Stimulated activated CD4-positive, alpha-beta T cell treated with anti-CD3 and anti-CD28 coated beads, Interleukin-4, amount 100 ng/mL, for 1 hour (primary cell): ENCODE results near the gene KRTAP10-8.
A peak's percentile ranks its signal among the peaks of the same experiment; 100 is the strongest.
"Not testable (repeated sequence)": the region's sequence is repeated elsewhere in the genome, so short reads cannot be mapped to it uniquely, and the experiment has no call there.

Experiments
- DNase-seq: peaks from one replicate; pipeline ENCODE4 v3.0.0-alpha.2; 2020

KRTAP10-8 gene

DNA sequence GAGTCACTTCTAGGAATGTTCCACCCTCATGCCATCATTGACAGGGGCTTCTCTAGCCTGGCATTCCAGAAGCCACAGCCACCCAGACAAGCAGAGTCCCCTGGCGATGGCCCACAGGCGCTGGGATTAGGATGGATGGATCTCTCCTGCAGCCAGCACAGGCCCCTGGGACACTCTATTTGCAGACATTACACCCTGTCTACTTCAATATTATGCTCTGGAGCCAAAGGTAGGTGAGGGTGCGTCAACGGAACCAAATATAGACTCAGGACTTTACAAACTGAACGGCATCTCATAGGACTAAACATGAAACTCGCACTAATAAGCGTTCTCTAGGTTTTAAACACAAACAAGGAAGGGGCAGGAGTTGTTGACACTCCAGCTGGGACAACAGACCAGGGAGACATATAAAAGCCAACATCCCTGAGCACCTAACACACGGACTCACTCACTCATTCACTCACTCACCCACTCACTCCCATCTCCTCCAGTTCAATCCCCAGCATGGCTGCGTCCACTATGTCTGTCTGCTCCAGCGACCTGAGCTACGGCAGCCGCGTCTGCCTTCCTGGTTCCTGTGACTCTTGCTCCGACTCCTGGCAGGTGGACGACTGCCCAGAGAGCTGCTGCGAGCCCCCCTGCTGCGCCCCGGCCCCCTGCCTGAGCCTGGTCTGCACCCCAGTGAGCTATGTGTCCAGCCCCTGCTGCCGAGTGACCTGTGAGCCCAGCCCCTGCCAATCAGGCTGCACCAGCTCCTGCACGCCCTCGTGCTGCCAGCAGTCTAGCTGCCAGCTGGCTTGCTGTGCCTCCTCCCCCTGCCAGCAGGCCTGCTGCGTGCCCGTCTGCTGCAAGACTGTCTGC, 11.5 kb upstream of the KRTAP10-8 start, which contains the start of gene KRTAP10-7:
TSS of gene KRTAP10-7 (plus strand) at position 480 of the 861 bp plus-strand sequence. CDS start at position 505, 25 bp downstream.
- not testable (repeated sequence) for DNase-seq

DNA sequence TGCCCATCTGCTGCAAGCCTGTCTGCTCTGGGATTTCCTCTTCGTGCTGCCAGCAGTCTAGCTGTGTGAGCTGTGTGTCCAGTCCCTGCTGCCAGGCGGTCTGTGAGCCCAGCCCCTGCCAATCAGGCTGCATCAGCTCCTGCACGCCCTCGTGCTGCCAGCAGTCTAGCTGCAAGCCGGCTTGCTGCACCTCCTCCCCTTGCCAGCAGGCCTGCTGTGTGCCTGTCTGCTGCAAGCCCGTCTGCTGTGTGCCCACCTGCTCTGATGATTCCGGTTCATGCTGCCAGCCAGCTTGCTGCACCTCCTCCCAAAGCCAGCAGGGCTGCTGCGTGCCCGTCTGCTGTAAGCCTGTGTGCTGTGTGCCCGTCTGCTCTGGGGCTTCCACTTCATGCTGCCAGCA, 10.8 kb upstream of the KRTAP10-8 start:
- DNase-seq, result not testable (repeated sequence)

DNA sequence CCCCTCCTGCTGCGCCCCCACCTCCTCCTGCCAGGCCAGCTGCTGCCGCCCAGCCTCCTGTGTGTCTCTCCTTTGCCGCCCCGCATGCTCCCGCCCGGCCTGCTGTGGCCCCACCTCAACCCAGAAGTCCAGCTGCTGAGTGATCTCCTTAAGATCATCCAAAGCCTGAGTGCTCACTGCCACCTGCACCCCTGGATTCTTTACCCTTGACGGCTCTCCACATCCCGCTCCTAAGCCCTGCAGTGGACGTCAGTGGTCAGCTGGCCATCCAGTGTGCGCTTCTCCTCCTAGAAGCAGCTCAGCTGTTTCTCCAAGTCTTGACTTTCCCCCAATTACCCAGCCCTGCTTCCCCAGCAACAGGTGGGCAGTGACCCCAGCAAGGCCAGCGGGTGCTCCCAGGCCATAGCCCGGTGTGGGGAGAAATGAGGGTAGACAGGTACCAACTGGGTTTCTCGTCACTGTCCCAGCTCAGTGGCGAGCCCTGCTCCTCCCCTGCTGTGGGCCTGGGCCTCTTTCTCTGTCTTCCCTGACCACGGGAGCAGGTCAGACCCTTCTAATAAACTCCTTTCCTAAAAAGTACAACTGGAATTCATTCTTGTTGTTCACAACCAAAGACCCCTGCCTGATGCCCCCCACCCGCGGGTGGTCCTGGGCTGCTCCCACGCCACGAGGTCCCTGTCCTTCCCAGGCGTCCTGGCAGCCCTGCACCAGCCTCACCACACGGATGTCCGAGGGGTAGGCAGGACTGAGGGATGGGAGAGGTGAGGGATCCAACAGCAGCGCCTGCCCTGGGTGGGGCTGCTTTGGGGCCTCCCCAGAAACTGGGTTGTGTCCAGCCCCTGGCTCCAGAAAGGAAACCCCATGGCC, 10.1 kb upstream of the KRTAP10-8 start:
- DNase-seq, result no peak

DNA sequence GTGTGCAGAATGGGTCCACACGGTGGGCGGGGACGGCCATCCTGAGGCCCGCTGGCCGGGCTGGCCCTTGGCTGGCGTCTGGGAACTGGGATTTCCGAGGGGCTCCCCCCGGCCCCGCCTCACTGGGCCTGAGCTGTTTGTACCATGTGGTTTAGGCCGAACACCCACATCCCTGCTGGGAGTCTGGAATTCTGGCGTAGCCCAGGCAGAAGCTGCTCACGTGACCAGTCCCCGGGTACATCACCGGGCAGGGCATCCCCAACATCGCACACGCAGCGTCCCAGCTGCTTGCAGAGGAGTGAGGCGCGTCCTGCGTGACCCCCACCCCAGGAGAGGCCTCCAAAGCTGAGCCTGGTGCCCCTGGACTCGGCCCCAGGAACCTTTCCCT, 9.4 kb upstream of the KRTAP10-8 start:
- DNase-seq, result no peak

DNA sequence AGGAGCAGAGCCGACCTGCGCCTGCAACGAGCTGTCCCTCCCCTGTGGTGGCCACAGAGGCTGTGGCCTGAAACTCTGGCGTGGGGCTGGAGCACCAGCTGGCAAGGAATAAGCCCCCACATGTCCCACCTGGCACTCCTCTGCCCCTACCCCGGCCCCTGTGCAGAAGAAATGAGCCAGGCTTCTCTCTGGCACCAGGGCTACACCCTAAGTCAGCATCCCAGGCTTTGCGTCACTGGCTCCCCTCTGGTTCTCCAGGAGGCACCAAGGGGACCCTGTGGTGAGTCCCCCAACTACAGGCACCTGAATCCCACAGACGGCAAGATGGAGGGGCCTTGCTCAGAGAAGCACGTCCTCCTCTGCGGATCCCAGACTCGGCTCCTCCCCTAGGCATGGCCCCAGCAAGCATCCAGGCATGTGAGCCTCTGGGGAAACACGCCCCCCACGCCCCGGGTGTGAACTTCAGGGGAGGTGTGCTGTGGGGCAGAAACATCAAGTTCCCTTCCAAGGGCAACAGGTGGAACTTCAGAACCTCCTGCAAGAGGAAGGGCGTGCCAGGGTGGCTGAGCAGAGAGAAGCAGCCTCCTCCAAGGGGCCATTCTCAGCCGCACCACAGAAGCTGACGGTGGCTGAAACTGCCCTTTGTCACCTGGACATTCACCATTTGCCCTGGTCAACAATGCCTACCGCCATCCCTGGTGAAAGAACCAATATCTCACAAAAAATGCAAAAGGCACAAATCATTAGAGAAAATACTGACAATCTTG, 8.6 kb upstream of the KRTAP10-8 start:
- no peak for DNase-seq

DNA sequence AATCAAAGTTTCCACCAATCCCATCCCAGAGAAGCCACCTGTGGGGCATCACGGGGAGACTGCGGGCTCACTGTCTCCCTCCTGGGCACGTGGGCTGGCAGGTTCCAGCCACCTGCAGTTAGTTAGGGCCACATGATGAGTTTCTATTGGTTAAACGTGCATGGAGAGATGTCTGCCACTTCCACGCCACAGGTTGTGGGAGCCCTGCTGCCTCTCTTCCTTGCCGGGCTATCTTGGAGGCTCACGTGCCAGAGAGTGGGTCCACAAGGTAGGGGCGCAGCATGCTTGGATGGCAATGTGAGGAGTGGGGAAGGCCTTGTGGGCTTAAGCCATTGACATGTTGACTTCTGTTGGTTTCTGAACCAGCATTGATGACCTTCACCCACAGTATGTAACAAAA, 8.0 kb upstream of the KRTAP10-8 start:
- no peak for DNase-seq

DNA sequence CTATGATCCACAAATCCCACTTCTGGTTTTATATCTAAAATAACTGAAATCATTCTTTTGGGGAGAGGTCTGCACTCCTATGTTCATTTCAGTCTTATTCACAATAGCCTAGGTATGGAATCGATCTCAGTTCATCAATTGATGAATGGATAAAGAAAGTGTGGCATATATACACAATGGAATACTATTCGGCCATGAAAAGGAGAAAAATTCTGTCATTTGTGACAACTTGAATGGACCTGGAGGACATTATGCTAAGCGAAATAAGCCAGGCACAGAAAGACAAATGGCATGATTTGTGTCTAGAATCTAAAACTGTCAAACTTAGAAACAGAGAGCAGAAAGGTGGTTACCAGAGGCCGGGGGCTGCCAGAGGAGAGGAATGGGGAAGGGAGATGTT, 5.4 kb upstream of the KRTAP10-8 start:
- DNase-seq, result no peak

DNA sequence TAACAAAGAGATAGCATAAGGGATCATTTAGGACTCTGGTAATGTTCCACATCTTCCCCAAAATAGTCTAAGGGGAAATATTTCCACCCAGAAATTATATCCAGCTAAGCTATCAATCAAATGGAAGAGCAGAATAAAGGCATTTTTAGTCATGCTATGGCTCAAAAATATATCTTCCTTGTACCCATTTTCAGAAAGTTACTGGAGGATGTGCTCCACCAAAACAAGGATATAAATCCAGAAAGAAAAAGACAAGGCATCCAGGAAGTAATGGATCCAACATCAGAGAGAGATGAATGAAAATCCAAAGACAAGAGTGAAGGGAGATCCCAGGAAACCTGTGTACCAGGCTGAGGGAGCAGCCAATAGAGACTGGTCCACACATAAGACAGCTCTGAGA, 2.7 kb upstream of the KRTAP10-8 start:
- no peak for DNase-seq

DNA sequence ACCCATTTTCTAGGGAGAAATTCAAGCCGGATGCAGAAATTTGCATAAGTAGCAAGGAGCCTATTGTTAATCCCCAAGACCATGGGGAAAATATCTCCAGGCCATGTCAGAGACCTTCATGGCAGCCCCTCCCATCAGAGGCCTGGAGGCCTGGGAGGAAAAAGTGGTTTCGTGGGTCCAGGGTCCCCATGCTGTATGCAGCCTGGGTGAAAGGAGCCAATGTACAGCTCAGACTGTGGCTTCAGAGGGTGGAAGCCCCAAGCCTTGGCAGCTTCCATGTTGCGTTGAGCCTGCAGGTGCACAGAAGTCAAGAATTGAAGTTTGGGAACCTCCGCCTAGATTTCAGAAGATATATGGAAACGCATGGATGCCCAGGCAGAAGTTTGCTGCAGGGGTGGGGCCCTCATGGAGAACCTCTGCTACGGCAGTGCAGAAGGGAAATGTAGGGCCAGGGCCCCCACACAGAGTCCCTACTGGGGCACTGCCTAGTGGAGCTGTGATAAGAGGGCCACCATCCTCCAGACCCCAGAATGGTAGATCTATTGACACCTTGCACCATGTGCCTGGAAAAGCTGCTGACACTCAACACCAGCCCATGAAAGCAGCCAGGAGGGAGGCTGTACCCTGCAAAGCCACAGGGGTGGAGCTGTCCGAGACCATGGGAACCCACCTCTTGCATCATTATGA, 1.6 kb upstream of the KRTAP10-8 start:
- DNase-seq, result not testable (repeated sequence)

DNA sequence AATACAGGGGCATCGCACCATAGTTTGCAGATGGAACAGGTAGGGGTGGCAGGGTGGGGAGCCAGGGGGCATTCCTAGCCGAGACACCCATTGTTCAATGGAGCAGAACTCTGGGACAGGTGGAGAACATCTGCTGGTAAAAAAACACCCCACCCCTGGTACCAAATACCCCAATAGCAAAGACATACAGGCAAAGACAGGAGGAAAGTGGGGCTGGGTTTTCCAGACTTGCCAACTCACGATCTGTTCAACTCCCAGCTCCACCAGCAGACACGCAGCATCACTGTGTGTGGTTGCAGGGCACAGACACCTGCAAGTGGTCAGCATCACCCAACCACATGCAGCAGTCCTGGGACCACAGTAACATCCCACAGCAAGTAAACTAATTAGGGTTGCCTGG, 328 bp upstream of the KRTAP10-8 start:
- DNase-seq, result no peak

DNA sequence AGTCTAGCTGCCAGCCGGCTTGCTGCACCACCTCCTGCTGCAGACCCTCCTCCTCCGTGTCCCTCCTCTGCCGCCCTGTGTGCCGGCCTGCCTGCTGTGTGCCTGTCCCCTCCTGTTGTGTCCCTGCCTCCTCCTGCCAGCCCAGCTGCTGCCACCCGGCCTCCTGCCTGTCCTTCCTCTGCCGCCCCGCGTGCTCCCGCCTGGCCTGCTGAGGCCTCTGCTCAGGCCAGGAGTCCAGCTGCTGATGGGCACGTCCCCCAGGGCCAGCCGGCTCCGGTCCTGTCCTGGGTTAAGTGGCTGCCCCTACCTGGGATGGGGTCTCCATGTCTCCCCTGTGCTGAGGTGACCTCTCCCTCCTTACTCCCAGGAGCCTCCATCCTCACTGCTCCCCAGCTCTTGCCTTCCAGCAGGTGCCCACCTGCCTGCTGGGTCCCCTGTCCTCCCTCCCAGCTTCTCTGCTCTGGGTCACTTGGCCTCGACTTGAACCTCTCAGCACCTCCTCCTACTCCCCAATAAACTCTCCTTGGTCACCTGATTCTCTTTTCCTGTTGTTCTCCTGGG, 870 bp downstream of the KRTAP10-8 start:
- no peak for DNase-seq

DNA sequence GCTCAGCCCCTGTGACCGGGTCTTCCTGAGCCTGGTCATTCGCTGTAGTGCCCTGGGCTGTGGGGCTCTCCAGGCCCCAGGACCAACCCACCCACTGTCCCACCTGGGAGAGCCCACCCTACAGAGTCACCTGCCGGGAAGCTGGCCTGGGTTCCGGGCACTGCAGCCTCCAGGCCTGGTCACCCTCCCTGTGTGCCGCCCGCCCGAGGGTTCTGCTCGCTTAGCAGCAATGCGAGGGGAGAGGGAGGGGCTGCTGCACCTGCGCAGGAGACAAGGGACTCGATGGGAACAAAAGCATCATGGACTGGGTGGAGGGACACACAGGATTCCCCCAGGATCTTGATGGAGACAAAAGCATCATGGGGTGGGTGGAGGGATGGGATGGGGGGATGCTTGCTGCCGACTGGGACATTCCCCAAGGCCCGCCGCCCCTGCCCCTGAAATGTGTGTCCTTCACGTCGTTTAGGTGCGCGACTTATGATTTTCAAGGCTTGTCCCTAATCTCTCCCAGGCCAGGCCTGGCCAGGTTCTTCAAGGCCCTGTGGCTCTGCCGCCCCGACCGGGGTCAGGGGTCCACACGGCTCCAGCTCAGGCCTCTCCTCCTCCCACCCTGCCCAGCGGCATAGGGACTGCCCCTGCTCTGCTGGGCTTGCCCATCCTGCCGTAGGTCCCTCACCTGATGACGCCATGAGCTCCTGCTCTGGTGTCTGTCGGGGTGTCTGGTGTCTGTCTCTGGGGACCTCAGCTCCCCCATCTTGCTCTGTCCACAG, 1.7 kb downstream of the KRTAP10-8 start:
- no peak for DNase-seq

DNA sequence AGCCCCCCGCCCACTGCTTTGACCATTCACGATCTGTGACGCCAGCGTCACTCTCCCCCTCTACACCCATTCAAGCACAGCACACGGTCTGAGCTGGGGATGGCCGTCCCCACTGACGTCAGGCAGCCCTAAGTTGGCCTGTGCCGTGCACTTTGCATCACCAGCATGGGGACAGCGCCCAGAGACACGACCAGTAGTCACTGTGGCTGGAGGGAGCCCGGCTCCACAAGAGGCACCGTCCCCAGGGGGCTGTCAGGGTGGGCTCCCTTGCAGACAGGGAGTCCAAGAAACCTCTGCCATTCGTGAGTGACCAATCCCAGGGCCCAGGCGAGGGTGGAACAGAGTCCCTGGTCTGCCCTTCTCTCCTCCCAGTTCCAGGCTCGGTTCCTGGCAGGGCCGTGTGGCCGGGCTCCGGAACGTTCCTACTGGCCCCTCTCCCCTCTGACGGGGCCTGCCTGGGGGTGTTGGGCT, 2.3 kb downstream of the KRTAP10-8 start:
- DNase-seq, result no peak

DNA sequence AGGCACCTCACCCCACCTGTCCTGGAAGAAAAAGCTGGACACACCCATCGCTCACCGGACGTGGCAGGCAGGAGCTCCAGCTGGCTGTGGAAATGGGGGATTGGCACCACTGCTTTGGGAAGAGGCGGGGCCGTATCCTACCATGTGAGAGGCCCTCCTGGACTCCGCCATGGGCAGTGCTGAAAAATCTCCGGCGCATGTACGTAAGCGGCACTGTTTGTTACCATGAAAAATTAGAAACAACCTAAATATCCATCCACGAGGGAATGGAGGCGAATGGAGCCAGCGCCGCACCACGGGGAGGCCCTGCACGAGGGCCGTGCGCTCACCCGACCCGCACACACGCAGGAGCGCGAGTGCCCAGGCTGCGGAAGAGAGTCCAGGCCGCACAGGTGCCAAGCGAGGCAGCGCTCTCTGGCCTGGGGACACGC, 3.1 kb downstream of the KRTAP10-8 start:
- DNase-seq, result no peak

DNA sequence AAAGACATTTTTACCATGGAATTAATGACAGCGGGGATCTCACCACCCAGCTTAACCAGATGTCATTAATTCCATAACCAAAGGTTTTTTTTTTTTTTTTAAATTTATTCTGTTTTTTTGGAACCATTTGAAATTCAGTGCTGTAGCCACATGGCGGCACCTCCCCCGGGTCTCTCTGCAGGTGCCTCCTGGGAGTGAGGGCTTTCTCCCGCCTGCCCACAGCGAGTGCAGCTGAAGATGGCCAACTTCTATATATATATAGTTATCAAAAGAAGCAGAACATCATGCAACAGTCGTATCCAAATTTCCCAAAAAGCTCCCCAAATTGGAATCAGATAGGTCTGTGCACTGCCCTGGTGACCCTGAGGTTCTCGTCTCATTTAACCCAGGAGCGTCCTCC, 3.6 kb downstream of the KRTAP10-8 start:
- DNase-seq, result no peak

DNA sequence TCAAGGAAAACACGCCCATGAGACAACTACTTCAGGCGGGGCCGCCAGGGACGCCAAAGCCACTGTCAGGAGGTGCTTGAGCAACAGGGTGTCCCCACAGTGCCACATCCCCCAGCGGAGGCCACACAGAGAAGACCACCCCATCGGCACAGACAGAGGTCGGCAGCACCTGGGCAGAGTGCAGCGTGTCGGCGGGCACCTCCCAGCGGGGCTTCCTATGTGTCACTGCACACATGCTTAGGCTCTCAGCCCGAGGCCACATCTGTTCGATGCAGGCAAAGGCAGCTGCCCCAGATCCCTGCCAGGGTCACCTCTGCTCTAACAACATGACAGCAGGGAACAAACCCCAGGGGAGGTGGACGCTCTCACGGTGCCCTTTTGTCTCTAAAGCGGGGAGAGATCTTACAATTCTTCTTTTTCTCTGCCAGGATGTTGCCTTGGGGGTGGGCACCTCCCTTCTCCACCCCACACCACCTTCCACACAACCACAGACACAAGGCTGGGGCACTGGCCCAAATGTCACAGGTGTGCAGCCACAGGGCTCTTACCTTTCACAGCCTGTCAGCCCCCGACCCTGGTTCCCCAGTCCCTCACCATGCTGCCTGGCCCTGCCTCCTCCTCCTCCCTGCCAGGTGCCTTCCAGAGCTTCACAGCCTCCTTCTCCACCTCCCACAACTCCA, 4.2 kb downstream of the KRTAP10-8 start:
- DNase-seq, result no peak

DNA sequence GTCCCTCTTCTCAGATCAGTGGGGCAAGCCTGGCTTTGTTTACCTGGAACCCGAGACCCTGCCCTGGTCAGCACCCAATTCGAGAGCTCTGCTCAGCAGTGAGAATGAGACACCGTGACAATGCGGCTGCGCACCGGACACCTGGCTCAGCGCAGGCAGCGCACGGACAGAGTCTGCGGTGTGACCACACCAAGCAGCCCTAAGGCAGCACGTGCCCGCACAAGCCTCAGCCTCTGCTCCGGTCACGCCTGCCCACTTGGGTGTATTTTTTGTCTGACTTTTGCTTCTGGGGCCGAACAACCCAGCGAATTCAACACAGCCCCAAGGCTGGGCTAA, 4.7 kb downstream of the KRTAP10-8 start:
- no peak for DNase-seq

DNA sequence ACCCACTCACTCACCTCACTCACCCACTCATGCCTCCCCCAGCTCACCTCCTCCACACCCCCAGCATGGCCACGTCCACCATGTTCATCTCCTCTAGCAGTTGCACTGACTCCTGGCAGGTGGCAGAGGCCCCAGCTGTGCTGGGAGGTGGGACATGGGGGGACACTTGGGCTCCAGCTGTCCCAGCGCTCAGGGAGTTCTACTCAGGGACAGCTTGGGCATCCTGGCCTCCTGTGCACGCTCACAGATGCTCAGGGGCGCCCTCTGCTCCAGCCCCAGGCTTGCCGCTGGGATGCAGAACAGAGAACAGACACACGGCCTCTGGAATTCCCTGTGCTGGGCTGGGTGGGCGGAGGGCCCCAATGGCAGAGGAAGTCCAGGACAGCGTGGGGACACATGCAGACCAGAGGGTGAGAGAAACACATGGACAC, 5.2 kb downstream of the KRTAP10-8 start:
- DNase-seq, result no peak

DNA sequence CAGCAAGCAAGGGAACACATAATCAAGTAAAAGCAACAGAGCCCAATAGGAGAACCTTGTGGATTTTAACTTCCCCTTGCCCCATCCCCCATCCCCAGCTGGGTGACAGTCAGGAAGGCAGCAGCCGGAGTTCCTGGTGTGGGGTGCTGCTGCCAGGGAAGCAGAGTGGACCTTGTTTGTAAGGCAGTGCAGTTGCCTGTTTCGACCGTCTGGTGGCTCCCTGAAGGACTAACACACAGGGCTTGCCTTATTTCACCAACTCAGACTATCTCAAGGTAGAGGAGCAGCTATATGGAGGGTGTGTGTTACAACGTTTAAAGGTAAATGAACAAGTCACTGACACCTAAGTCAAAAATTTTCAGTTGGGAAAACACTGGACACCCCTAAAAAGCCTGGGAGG, 6.6 kb downstream of the KRTAP10-8 start:
- no peak for DNase-seq

DNA sequence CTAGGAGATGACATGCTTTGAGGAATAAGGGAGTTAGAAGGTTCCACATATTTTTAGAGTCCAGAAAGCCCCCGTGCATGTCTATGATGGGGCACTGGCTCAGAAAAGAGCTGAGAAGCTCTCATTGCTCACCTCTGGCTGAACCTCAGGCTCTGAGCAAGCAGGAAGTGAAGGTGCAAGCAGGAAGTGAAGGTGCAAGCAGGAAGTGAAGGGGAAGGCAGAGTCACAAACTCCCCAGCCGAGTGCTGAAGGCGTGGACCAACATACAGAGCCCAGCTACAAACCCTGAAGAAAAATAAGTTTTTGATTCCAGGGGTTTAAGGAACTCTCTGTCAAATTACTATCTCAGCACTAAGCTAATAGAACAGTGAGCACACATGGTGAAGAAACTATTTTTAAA, 7.0 kb downstream of the KRTAP10-8 start:
- DNase-seq, result peak; percentile 50

DNA sequence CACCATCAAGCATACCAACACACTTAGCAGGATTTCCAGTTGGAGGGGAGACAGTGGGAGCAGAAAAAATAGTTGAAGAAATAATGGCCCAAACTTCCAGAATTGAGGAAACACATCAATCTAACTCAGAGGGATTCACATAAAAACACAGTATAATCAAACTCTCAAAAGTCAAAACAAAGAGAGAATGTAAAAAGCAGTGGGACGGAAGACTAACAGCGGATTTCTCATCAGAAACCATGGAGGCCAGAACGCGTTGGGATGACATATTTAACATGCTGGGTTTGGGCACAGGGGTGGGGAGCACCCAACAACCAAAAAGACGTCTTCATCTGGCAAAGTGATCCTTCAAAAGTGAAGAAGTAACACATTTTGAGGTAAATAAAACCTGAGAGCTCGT, 8.0 kb downstream of the KRTAP10-8 start:
- no peak for DNase-seq
